GM13976 (cell line): ENCODE results near the gene CYP46A1.

Experiments
- DNase-seq: peaks from one replicate; pipeline ENCODE4 v3.0.0; 2012; ENCODE audit warnings: low spot score
- in situ Hi-C: fragments of 300-500 bp; cut with MboI; formaldehyde crosslinking; loops from one replicate; pipeline ENCODE4 v1.12.0; 2022; ENCODE audit warnings: low sequenced_read_pairs, mixed read lengths, inconsistent platforms; ENCODE audit not compliant: unreplicated experiment
- TF ChIP-seq, protein P1 (sequence below): IDR thresholded peaks from 2 replicates; pipeline ENCODE4 v1.5.1; 2012; ENCODE audit warnings: borderline replicate concordance, mild to moderate bottlenecking; ENCODE audit not compliant: insufficient read depth; ENCODE audit errors: extremely low read depth, missing control alignments, control extremely low read depth

CYP46A1 gene

DNA sequence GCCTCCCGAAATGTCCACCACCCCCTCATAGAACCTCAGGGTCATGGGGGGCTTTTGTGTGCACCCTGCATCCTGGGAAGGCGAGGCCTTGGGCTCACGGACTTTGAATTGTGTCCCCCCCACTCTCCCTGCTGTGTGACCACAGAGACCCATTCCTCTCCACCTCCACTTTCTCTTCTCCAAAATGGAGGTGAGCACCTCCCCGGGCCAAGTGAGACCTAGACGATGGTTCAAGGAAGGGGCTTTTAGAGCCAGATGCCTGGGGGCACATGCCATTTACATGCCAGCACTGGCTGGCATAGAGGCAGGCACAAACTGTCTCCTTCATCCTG, 33.5 kb downstream of the CYP46A1 start:
- in situ Hi-C loops, result no loop called here
- TF ChIP-seq, protein P1, sequence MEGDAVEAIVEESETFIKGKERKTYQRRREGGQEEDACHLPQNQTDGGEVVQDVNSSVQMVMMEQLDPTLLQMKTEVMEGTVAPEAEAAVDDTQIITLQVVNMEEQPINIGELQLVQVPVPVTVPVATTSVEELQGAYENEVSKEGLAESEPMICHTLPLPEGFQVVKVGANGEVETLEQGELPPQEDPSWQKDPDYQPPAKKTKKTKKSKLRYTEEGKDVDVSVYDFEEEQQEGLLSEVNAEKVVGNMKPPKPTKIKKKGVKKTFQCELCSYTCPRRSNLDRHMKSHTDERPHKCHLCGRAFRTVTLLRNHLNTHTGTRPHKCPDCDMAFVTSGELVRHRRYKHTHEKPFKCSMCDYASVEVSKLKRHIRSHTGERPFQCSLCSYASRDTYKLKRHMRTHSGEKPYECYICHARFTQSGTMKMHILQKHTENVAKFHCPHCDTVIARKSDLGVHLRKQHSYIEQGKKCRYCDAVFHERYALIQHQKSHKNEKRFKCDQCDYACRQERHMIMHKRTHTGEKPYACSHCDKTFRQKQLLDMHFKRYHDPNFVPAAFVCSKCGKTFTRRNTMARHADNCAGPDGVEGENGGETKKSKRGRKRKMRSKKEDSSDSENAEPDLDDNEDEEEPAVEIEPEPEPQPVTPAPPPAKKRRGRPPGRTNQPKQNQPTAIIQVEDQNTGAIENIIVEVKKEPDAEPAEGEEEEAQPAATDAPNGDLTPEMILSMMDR, result no peak
- no peak for DNase-seq

DNA sequence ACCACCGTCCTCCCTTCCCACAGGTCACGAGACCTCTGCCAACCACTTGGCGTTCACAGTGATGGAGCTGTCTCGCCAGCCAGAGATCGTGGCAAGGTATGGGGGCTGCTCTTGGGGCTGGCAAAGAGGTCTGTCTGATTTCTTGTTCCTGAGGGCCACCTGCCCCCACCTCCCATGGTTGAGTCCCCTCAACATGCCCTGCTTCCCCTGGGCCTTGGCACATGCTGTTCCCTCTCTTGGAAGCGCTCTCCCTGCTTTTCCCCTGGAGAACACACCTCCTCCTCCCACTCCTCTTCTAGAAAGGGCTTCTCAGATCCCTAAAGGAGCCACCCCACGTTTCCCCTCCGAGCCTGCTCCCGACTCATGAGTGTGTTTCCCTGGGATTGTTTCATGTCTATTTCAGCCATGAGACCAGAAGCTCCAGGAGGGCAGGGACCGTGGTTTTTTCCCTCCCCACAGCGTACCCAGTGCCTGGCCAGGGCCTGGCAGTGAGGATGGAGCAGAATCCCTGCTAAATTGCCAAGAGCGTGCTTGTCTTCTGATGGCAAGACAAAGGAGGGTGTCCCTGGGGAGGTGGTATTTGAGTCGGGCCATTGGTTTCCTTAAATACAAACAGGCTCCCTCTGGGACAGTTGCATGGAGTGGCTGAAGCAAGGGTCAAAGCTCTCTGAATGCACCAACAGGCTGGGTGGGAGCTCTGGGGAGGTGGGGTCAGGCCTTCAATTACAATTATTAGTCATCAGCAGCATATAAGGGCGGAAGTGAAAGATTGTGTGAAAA, 34.1 kb downstream of the CYP46A1 start:
- TF ChIP-seq, protein P1, result no peak
- in situ Hi-C loops, result no loop called here

DNA sequence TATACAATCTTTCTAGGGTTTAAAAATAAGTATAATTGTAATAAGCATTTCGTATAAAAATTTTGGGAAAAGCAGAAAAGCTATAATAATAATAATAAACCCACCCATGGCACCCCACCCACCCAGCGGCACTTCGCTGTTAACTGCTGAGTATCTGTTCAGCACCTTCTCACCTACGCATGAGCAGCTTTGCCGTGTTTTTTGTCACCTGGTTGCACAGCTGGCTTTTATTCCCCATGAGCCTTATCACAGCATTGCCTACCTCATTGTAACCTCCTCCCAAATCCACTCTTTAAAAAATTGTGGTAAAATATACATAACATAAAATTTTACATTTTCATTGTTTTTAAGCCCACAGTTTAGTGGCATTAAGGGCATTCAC, 34.7 kb downstream of the CYP46A1 start:
- peak; percentile 35 for DNase-seq
- TF ChIP-seq, protein P1, result no peak
- in situ Hi-C loops, result no loop called here

More for the DNA sequence above, 34.1 kb downstream of the CYP46A1 start:
- DNase-seq, result peak; percentile 69

DNA sequence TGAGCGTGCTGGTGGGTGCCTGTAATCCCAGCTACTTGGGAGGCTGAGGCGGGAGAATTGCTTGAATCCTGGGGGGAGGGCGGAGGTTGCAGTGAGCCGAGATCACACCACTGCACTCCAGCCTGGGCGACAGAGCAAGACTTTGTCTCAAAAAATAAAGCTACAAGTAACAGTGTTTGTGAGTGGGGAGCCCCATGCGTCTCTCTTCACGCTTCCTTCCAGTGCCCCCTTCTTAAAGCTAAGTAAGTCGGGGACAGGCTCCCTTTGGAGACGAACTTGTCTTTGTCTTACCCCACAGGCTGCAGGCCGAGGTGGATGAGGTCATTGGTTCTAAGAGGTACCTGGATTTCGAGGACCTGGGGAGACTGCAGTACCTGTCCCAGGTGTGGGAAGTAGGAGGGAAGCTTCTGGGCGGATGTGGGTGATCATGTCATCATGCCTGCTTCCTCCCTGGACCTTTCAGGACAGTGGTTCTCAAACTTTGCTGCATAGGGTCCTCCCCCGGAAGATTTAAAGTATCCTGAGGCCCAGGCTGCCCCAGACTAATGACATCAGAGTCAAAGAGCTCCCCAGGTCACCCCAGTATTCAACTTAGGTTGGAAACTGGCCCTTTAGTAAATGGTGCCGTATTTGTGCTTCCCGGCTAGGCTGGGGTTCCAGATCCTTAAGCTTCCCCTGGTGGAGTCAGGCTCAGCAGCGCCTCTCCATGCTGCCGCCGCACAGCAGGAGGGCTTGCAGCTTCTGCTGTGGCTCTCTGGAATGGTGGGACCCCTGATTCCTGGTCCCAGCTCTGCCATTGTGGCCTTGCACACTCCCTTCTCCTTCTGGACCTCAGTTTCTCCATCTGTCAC, 37.1 kb downstream of the CYP46A1 start:
- no peak for DNase-seq
- in situ Hi-C loops, result loop anchor here (10.0 kb wide), 1 partner anchor 164 kb away; no protein-coding TSS in a partner anchor
- TF ChIP-seq, protein P1, result no peak

DNA sequence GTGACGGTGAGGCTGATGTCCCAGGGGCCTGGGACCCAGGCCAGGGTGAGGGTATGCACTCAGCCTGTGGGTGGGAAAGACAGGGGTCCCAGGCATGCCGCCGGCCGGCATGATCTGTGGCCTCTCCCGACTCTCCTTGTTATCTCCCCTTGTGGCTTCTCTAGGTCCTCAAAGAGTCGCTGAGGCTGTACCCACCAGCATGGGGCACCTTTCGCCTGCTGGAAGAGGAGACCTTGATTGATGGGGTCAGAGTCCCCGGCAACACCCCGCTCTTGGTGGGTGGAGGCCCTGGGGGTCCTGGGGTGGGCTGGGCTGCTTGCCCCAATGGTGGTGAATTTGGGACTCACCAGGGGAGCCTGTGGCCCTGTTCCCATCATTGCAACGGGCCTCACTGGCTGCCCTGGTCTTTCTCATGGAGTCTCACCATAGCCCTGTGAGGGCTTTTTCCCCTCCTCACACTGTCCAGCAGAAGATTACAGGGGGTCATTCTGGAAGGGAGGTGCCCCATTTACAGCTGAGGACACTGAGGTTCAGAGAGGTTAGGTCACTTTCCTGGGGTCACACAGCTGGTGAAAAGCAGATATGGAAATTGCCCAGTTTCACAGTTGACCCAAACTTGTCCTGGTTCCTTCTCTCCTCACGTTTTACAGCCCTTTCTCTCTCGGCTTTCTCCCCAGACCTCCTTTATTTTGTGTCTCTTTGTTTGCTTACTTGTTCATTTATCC, 37.9 kb downstream of the CYP46A1 start:
- TF ChIP-seq, protein P1, result no peak
- peak; percentile 17 for DNase-seq
- in situ Hi-C loops, result loop anchor here (10.0 kb wide), 1 partner anchor 163 kb away; no protein-coding TSS in a partner anchor

DNA sequence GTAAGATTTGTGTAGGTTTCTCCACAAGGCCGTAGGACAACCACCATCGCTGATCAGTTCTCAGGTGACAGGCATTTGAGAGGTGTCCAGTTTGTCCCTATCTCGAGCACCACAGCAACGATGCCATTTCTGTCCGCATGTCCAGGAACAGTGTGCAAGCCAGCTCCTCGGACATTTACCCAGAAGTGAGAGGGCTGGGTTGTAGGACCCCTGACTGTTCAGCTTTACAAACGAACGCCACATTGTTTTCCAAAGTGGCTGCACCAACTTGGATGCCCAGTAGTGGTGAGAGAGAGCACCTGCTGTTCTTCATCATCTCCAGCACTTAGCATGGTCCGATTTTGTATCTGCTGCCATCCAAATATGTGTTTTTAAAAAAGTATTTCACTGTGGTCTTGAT, 38.6 kb downstream of the CYP46A1 start:
- TF ChIP-seq, protein P1, result no peak
- DNase-seq, result no peak
- in situ Hi-C loops, result loop anchor here (10.0 kb wide), 1 partner anchor 162 kb away; no protein-coding TSS in a partner anchor
